Endothelial cell of hepatic sinusoid (primary cell): ENCODE results near the gene NFE2L2.
"Not testable (repeated sequence)": the region's sequence is repeated elsewhere in the genome, so short reads cannot be mapped to it uniquely, and the experiment has no call there.

ENCODE experiments used
- in situ Hi-C: cut with HindIII; loops from 2 replicates; pipeline ENCODE4 v1.10.0; 2017; ENCODE audit warnings: low sequenced_read_pairs

NFE2L2 gene

DNA sequence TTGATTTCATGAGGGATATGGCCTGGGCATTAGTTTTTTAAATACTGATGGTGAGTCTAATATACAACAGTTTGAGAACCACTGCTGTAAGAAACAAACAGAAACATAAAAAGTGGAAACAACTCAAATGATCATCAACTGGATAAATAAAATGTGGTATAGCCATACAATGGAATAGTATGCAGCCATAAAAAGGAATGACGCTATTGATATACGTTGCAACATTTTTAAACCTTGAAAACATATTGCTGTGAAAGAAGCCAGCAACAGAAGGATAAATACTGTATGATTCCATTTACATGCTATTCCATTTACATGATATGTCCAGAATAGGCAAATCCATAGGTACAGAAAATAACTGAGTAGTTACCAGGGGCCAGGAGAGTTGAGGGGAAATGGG is 6.5 kb downstream of the NFE2L2 start:
- in situ Hi-C loops: no loop called here

- in situ Hi-C loops: no loop called here
These were observed 7.1 kb downstream of the NFE2L2 start for GRCh38 chr2:177257471-177257870.

GRCh38 chr2:177256695-177257094 is 7.8 kb downstream of the NFE2L2 start:
- in situ Hi-C loops: no loop called here

DNA sequence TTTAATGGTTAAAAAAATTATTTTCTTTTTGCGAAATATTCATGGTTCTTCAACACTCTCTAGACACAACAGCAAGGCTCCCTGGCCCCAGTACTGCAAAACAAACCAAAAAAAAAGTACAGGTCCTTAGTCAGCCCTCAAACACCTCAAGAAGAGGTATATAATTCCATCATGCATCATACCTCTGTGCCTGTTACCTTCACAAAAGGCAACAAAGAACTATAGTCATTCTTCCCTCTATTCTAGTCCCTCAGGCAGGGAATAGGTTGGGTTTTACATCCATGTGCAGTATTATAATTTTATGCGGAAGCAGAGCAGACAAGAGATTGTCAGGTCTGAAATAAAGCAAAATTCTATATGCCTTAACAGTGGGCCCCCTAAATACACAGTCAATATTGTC is 8.5 kb downstream of the NFE2L2 start:
- in situ Hi-C loops: no loop called here

GRCh38 chr2:177255227-177255601 is 9.3 kb downstream of the NFE2L2 start:
- in situ Hi-C loops: no loop called here

- in situ Hi-C loops: loop anchor here (5.0 kb wide), 2 partner anchors 87 to 153 kb away; no protein-coding TSS in a partner anchor
These were observed 9.9 kb downstream of the NFE2L2 start for GRCh38 chr2:177254433-177255226.

DNA sequence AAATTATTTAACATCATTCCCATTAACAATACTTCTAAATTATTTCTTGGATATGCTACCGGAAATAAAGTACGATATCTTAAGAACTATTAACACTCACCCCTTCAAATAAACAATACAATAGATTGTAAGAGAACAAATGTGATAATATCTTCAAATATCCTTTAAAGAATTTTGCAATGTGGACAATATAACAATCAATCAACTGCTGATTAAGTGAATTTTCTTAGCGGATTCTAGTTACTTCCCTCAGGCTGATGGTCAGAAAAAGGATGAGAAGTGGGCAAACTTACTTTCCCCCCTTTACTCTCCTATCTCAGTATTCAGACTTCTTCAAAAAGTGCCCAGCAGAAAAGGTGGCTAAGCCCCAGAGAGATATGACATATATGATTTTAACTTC is 10.8 kb downstream of the NFE2L2 start:
- in situ Hi-C loops: loop anchor here (5.0 kb wide), 2 partner anchors 86 to 154 kb away; no protein-coding TSS in a partner anchor

DNA sequence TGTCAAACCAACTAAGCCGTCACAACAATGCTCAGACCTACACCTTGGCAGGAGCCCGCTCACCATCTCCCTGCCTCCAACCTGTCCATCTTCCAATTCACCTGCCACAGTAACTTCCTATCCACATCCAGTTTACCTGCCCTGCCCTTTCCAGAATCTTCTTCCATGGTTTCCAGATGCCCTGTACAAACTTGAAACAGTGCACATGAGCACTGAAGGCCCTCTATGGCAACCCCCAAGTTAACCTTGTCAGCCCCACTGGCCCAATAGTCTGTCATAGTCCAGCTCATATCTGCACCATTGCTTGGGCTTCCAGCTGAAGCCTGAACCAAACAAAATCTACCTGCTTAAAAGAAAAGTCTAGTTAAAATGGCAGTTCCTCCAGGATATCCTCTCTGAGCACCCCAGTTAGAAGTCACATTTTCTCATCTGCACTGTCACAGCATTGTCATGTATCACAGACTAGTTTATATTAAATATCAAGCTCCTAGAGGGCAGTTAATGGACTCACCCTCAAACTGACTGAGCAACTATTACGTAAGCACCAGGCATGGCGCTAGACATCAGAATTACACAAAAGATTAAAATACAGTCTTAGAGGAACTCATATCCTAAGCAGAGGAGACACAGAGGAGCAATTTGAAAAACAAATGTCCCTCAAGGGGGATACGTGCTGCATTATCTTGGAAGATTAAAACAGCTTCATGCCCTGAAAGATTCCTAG is 11.6 kb downstream of the NFE2L2 start:
- in situ Hi-C loops: loop anchor here (5.0 kb wide), 2 partner anchors 86 to 154 kb away; no protein-coding TSS in a partner anchor

DNA sequence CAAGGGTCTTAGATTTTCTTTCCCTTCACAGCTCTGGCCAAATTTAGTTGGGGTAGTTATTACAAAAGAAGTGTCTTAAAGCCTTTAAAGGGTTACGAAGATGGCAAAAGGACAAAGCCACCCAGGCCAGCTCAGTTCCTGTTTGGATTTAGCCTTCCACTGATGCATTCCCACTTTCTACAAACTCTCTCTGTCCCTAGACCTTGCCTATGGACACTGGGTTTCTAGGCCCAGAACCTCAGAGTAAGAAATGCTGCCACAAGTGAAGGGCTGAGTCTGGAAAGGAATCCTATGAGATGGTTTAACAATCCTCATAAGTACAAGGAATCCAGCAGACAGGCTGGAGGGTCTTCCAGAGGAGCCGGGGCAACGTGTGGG is 13.4 kb downstream of the NFE2L2 start:
- in situ Hi-C loops: loop anchor here (5.0 kb wide), 2 partner anchors 84 to 156 kb away; no protein-coding TSS in a partner anchor

GRCh38 chr2:177250461-177250860 is 14.1 kb downstream of the NFE2L2 start:
- in situ Hi-C loops: loop anchor here (5.0 kb wide), 2 partner anchors 83 to 157 kb away; no protein-coding TSS in a partner anchor

DNA sequence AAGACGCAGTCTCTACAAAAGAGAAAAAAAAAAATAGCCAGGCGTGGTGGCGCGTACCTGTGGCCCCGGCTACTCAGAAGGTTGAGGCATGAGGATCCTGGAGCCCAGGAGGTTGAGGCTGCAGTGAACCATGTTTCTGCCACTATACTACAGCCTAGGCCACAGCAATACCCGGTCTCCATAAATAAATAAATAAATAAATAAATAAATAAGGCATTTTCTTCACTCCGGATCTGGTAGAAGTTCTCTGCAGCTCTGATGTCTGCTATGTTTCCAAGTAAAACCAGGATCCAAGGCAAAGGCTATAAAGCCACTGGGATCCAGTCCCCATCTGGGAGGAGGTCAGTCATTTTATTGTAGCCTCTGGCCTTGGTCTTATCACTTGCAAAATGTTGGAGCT is 15.5 kb downstream of the NFE2L2 start:
- in situ Hi-C loops: no loop called here

- in situ Hi-C loops: no loop called here
These were observed 16.7 kb downstream of the NFE2L2 start for GRCh38 chr2:177247693-177248262.

GRCh38 chr2:177246523-177247030 is 17.9 kb downstream of the NFE2L2 start:
- in situ Hi-C loops: not testable (repeated sequence)

GRCh38 chr2:177246000-177246399 is 18.5 kb downstream of the NFE2L2 start:
- in situ Hi-C loops: no loop called here

- in situ Hi-C loops: no loop called here
These were observed 19.5 kb downstream of the NFE2L2 start for GRCh38 chr2:177245010-177245422.

DNA sequence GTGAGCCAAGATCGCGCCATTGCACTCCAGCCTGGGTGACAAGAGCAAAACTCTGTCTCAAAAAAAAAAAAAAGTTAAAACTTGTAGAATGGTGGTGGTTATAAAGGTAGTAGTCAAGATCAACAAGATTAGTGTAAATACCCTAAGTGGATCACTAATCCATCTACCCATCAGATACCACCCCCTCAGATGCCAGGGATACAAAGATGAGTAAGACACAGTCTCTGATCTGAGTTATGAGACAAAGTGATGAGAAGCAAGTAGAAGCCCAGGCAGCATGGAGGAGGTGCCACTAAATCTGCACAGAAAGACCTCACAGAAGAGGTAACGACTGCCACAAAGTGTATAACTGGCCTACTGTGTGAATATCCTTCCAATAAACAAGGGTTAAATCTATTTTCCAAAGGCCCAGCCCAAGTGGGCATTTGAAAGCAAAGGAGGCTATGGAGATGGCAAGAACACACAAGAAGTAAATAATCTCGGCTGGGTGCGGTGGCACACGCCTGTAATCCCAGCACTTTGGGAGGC is 20.2 kb downstream of the NFE2L2 start:
- in situ Hi-C loops: no loop called here

- in situ Hi-C loops: no loop called here
These were observed 21.1 kb downstream of the NFE2L2 start for GRCh38 chr2:177243476-177243875.

DNA sequence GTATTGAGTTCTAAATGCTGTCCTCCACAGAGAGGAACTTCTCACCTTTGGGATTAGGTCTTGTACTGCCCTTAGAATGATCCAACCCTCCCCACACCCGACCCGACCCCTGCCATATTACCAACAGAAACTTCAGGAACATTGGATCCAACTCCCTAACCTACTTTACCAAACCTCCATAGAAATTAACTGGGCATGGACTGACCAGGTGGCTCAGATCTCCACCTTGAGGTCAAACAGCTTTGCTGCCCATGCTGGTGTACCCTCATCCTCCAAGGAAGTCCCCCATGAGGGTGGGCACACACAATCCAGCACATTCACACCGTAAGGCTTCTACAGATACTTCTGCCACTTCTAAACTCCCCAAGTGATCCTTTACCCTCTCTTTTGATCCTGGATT is 21.5 kb downstream of the NFE2L2 start:
- in situ Hi-C loops: no loop called here

DNA sequence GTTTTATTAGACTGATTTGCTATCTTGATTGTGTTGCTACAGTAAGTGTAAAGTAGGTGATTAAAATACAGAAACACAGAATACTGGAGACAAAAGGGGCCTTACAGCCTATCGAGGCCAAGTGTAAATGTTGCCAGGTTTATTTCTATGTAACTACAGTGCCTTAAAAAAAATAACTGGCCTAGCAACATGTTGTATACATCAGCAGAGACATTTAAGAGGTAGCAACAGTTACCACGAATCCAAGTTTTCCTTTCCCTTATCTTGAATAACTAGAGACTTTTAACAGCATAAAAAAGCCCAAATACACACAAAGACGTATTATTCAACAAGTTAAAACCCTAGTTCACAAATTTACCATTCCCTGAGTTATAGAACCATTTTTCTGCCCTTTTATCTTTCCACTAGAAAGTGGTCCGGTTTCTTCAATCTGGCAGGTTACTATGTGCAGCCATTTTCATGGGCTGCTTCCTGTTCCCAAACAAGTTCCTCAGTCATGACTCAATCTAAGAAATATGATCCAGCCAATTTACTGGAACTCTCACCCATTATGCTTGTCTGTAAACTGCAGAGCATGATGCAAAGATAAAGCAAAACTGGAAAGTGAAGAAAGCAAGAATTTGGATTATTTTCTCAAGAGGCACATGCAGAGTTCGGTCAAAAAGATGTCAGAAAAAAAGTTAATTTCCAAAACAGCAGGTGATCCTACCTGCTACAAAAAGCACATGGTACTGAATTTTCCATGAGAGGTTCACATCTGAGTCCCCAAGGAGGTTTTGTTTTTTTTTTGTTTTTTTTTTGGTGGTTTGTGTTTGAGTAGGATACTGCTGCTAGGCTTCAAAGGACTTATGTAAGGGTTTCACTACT is 22.2 kb downstream of the NFE2L2 start:
- in situ Hi-C loops: no loop called here

GRCh38 chr2:177241711-177242120 is 22.8 kb downstream of the NFE2L2 start:
- in situ Hi-C loops: no loop called here
